ENCODE data around the gene REPS2. TPM values are rescaled to one million over a fixed set of nuclear protein-coding genes. Genes with fewer than 3 reads are reported as not detected.

Gene REPS2
- total RNA-seq, 5 donors from 2014 or later (not counting 1 experiment from before 2014, with no cell fraction given), result 0.38 to 0.70 (median 0.66) TPM

GRCh38 chrX:17042037-17042436, 95.6 kb downstream of the REPS2 start:
- ATAC-seq (replicated peaks in 1 of 4) (no peak), DNase-seq (no peak)
- H3K27ac ChIP-seq (ENCODE audit: low read length), result no peak overlapping the region
- H3K27ac Mint-ChIP-seq, result no peak overlapping the region
- H3K4me1 ChIP-seq (ENCODE audit: control insufficient read depth in 1 of 2, extremely low read depth in 1 of 2, insufficient read depth in 2 of 2, low read length in 2 of 2), result no peaks in the 10 kb centered on the region
- no peak overlapping the region for H3K4me3 ChIP-seq (ENCODE audit: control insufficient read depth in 1 of 2, extremely low read depth in 1 of 2, low read length in 1 of 2)
- H3K27me3 ChIP-seq (replicated peaks in 1 of 2; ENCODE audit: control insufficient read depth in 2 of 2, extremely low read depth in 1 of 2, insufficient read depth in 2 of 2, low read length in 1 of 2), result no peaks in the 10 kb centered on the region
- no peaks in the 10 kb centered on the region for H3K4me1 Mint-ChIP-seq
- ChIA-PET POLR2A (no interaction called here), CTCF (interaction anchor here in 1 of 2 donors (0.5 to 1.5 kb wide), 2 partner anchors 159 to 259 kb away, joined by 3 read pairs; no protein-coding TSS in a partner anchor)
- H3K36me3 Mint-ChIP-seq, result no peaks in the 10 kb centered on the region
- no peaks in the 10 kb centered on the region for H3K9me3 Mint-ChIP-seq
- no peaks in the 10 kb centered on the region for H3K9me3 ChIP-seq
- no peaks in the 10 kb centered on the region for H3K36me3 ChIP-seq (ENCODE audit: control insufficient read depth in 2 of 2, extremely low read depth in 1 of 2, insufficient read depth in 1 of 2, low read length in 1 of 2)
- H3K27me3 Mint-ChIP-seq, result peaks cover 0 to 7% of the 10 kb centered on the region in 2 donors
- H3K4me3 Mint-ChIP-seq, result no peak overlapping the region

- ATAC-seq (replicated peaks in 1 of 4) (peak in 1 of 4 experiments; percentile 38), DNase-seq (peak in 26 of 35 experiments; percentile 0 to 55 (median 12))
- H3K4me1 ChIP-seq (ENCODE audit: control insufficient read depth in 1 of 2, extremely low read depth in 1 of 2, insufficient read depth in 2 of 2, low read length in 2 of 2), result no peaks in the 10 kb centered on the region
- Mint-ChIP-seq H3K4me1 (no peaks in the 10 kb centered on the region), H3K9me3 (no peaks in the 10 kb centered on the region), H3K27me3 (peaks cover 0 to 16% of the 10 kb centered on the region in 2 donors), H3K4me3 (no peak overlapping the region), H3K27ac (no peak overlapping the region), H3K36me3 (no peaks in the 10 kb centered on the region)
- no peaks in the 10 kb centered on the region for H3K36me3 ChIP-seq (ENCODE audit: control insufficient read depth in 2 of 2, extremely low read depth in 1 of 2, insufficient read depth in 1 of 2, low read length in 1 of 2)
- H3K9me3 ChIP-seq, result no peaks in the 10 kb centered on the region
- no CpG with 5 or more reads among the region's 5 CpGs for WGBS (ENCODE audit: insufficient coverage)
- CTCF ChIA-PET, result interaction anchor here (0.6 to 2.0 kb wide), 7 partner anchors 20 to 221 kb away, joined by 3 to 19 read pairs (median 4); no protein-coding TSS in a partner anchor
- H3K27ac ChIP-seq (ENCODE audit: low read length), result no peak overlapping the region
- H3K27me3 ChIP-seq (replicated peaks in 1 of 2; ENCODE audit: control insufficient read depth in 2 of 2, extremely low read depth in 1 of 2, insufficient read depth in 2 of 2, low read length in 1 of 2), result no peaks in the 10 kb centered on the region
- no peak overlapping the region for H3K4me3 ChIP-seq (ENCODE audit: control insufficient read depth in 1 of 2, extremely low read depth in 1 of 2, low read length in 1 of 2)
- POLR2A ChIA-PET, result no interaction called here
Measured at GRCh38 chrX:17046478-17047097, 100.1 kb downstream of the REPS2 start.

- POLR2A ChIA-PET, result no interaction called here
Measured at GRCh38 chrX:17047224-17047623, 100.8 kb downstream of the REPS2 start.

GRCh38 chrX:17052210-17052609, 105.8 kb downstream of the REPS2 start:
- Histone ChIP-seq H3K36me3 (ENCODE audit: control insufficient read depth in 2 of 2, extremely low read depth in 1 of 2, insufficient read depth in 1 of 2, low read length in 1 of 2) (no peaks in the 10 kb centered on the region), H3K27ac (ENCODE audit: low read length) (no peak overlapping the region), H3K27me3 (replicated peaks in 1 of 2; ENCODE audit: control insufficient read depth in 2 of 2, extremely low read depth in 1 of 2, insufficient read depth in 2 of 2, low read length in 1 of 2) (no peaks in the 10 kb centered on the region), H3K4me1 (ENCODE audit: control insufficient read depth in 1 of 2, extremely low read depth in 1 of 2, insufficient read depth in 2 of 2, low read length in 2 of 2) (no peaks in the 10 kb centered on the region), H3K9me3 (no peaks in the 10 kb centered on the region), H3K4me3 (ENCODE audit: control insufficient read depth in 1 of 2, extremely low read depth in 1 of 2, low read length in 1 of 2) (no peak overlapping the region)
- Mint-ChIP-seq H3K36me3 (no peaks in the 10 kb centered on the region), H3K27ac (no peak overlapping the region), H3K27me3 (peaks cover 0 to 13% of the 10 kb centered on the region in 2 donors), H3K4me1 (no peaks in the 10 kb centered on the region), H3K4me3 (no peak overlapping the region), H3K9me3 (no peaks in the 10 kb centered on the region)
- DNase-seq (no peak), ATAC-seq (replicated peaks in 1 of 4) (no peak)
- ChIA-PET CTCF (no interaction called here), POLR2A (no interaction called here)

More at GRCh38 chrX:17047224-17047623, 100.8 kb downstream of the REPS2 start:
- Histone ChIP-seq H3K4me3 (ENCODE audit: control insufficient read depth in 1 of 2, extremely low read depth in 1 of 2, low read length in 1 of 2) (no peak overlapping the region), H3K36me3 (ENCODE audit: control insufficient read depth in 2 of 2, extremely low read depth in 1 of 2, insufficient read depth in 1 of 2, low read length in 1 of 2) (no peaks in the 10 kb centered on the region), H3K4me1 (ENCODE audit: control insufficient read depth in 1 of 2, extremely low read depth in 1 of 2, insufficient read depth in 2 of 2, low read length in 2 of 2) (no peaks in the 10 kb centered on the region), H3K27ac (ENCODE audit: low read length) (no peak overlapping the region), H3K27me3 (replicated peaks in 1 of 2; ENCODE audit: control insufficient read depth in 2 of 2, extremely low read depth in 1 of 2, insufficient read depth in 2 of 2, low read length in 1 of 2) (no peaks in the 10 kb centered on the region), H3K9me3 (no peaks in the 10 kb centered on the region)
- Mint-ChIP-seq H3K27me3 (peaks cover 0 to 16% of the 10 kb centered on the region in 2 donors), H3K4me3 (no peak overlapping the region), H3K36me3 (no peaks in the 10 kb centered on the region), H3K9me3 (no peaks in the 10 kb centered on the region), H3K4me1 (no peaks in the 10 kb centered on the region), H3K27ac (no peak overlapping the region)
- no peak for ATAC-seq (replicated peaks in 1 of 4)
- no CpG with 5 or more reads among the region's 7 CpGs for WGBS (ENCODE audit: insufficient coverage)
- CTCF ChIA-PET, result interaction anchor here (0.9 to 2.0 kb wide), 4 partner anchors 164 to 221 kb away, joined by 3 to 19 read pairs (median 10); no protein-coding TSS in a partner anchor
- no peak for DNase-seq

- no peak for DNase-seq
- H3K4me1 ChIP-seq (ENCODE audit: control insufficient read depth in 1 of 2, extremely low read depth in 1 of 2, insufficient read depth in 2 of 2, low read length in 2 of 2), result no peaks in the 10 kb centered on the region
- no peaks in the 10 kb centered on the region for H3K9me3 Mint-ChIP-seq
- no peak overlapping the region for H3K27ac Mint-ChIP-seq
- H3K27ac ChIP-seq (ENCODE audit: low read length), result no peak overlapping the region
- H3K4me1 Mint-ChIP-seq, result no peaks in the 10 kb centered on the region
- ChIA-PET CTCF (no interaction called here), POLR2A (no interaction called here)
- H3K9me3 ChIP-seq, result no peaks in the 10 kb centered on the region
- no peak for ATAC-seq (replicated peaks in 1 of 4)
- H3K27me3 Mint-ChIP-seq, result peaks cover 0 to 13% of the 10 kb centered on the region in 2 donors
- no peaks in the 10 kb centered on the region for H3K27me3 ChIP-seq (replicated peaks in 1 of 2; ENCODE audit: control insufficient read depth in 2 of 2, extremely low read depth in 1 of 2, insufficient read depth in 2 of 2, low read length in 1 of 2)
- no peak overlapping the region for H3K4me3 Mint-ChIP-seq
- no peak overlapping the region for H3K4me3 ChIP-seq (ENCODE audit: control insufficient read depth in 1 of 2, extremely low read depth in 1 of 2, low read length in 1 of 2)
- no peaks in the 10 kb centered on the region for H3K36me3 Mint-ChIP-seq
- no peaks in the 10 kb centered on the region for H3K36me3 ChIP-seq (ENCODE audit: control insufficient read depth in 2 of 2, extremely low read depth in 1 of 2, insufficient read depth in 1 of 2, low read length in 1 of 2)
- WGBS (ENCODE audit: insufficient coverage), result no CpG with 5 or more reads among the region's 2 CpGs
Measured at GRCh38 chrX:17052793-17053192, 106.3 kb downstream of the REPS2 start.

- CTCF ChIA-PET, result no interaction called here
- H3K4me1 ChIP-seq (ENCODE audit: control insufficient read depth in 1 of 2, extremely low read depth in 1 of 2, insufficient read depth in 2 of 2, low read length in 2 of 2), result no peaks in the 10 kb centered on the region
- H3K9me3 ChIP-seq, result no peaks in the 10 kb centered on the region
- Mint-ChIP-seq H3K27ac (no peak overlapping the region), H3K4me3 (no peak overlapping the region), H3K9me3 (no peaks in the 10 kb centered on the region), H3K27me3 (peaks cover 0 to 11% of the 10 kb centered on the region in 2 donors), H3K36me3 (no peaks in the 10 kb centered on the region), H3K4me1 (no peaks in the 10 kb centered on the region)
- ATAC-seq (replicated peaks in 1 of 4) (no peak), DNase-seq (no peak)
- H3K27me3 ChIP-seq (replicated peaks in 1 of 2; ENCODE audit: control insufficient read depth in 2 of 2, extremely low read depth in 1 of 2, insufficient read depth in 2 of 2, low read length in 1 of 2), result no peaks in the 10 kb centered on the region
- POLR2A ChIA-PET, result interaction anchor here in 1 of 2 donors (0.5 kb wide), 1 partner anchor 295 kb away, joined by 4 read pairs; no protein-coding TSS in a partner anchor
- WGBS (ENCODE audit: insufficient coverage), result no CpG with 5 or more reads among the region's 5 CpGs
- no peak overlapping the region for H3K27ac ChIP-seq (ENCODE audit: low read length)
- H3K36me3 ChIP-seq (ENCODE audit: control insufficient read depth in 2 of 2, extremely low read depth in 1 of 2, insufficient read depth in 1 of 2, low read length in 1 of 2), result no peaks in the 10 kb centered on the region
- no peak overlapping the region for H3K4me3 ChIP-seq (ENCODE audit: control insufficient read depth in 1 of 2, extremely low read depth in 1 of 2, low read length in 1 of 2)
Measured at GRCh38 chrX:17053502-17053901, 107.0 kb downstream of the REPS2 start.
